PC-9 (cell line): Measurements from ENCODE around the gene CEP135. TPM values are rescaled to one million over a fixed set of nuclear protein-coding genes. Genes with fewer than 3 reads are reported as not detected.

Source experiments
- BruUV-seq: library from RNA; stranded (reverse); fragments of 400-500 nt; replicated peaks from 2 replicates; lab custom pipeline; 2021; lab: Mats Ljungman, UMichigan
- CTCF ChIA-PET: fragments of 300-600 bp; sonication (Branson Sonifier 250); formaldehyde crosslinking; loops from one replicate; lab custom pipeline; 2022; ENCODE audit warnings: antibody characterized with exemption; lab: Charles Lee
- POLR2A ChIA-PET: fragments of 300-600 bp; sonication (Branson Sonifier 250); formaldehyde crosslinking; loops from one replicate; lab custom pipeline; 2022; ENCODE audit warnings: antibody characterized with exemption; ENCODE audit not compliant: unreplicated experiment; lab: Charles Lee
- DNase-seq, 2 experiments: peaks; one replicate each; pipeline versions ENCODE4 v3.0.0 to v3.0.0-alpha.2; 2015 to 2022; ENCODE audit warnings: mixed read lengths in 1 of 2
- H2AFZ ChIP-seq: fragments of 200-600 bp; sonication (generic); 2 replicates; pipeline ENCODE4 v1.8.1; 2017; ENCODE audit warnings: antibody characterized with exemption
- H3F3A ChIP-seq: fragments of 200-600 bp; sonication (generic); 2 replicates; pipeline ENCODE4 v1.8.1; 2017; ENCODE audit warnings: antibody characterized with exemption, mild to moderate bottlenecking, low read depth; ENCODE audit not compliant: insufficient read depth
- H3K27ac ChIP-seq: fragments of 200-600 bp; sonication (generic); 2 replicates; pipeline ENCODE4 v1.6.1; 2016; ENCODE audit warnings: mixed run types
- H3K27me3 ChIP-seq: fragments of 200-600 bp; sonication (generic); 2 replicates; pipeline ENCODE4 v1.6.1; 2016; ENCODE audit warnings: low read depth, mixed run types; ENCODE audit not compliant: insufficient read depth
- H3K36me3 ChIP-seq: fragments of 200-600 bp; sonication (generic); 2 replicates; pipeline ENCODE4 v1.6.1; 2016; ENCODE audit warnings: low read depth, mixed run types
- H3K4me1 ChIP-seq: fragments of 200-600 bp; sonication (generic); replicated peaks from 2 replicates; pipeline ENCODE4 v1.6.1; 2016; ENCODE audit warnings: mixed run types; ENCODE audit not compliant: insufficient read depth
- H3K4me2 ChIP-seq: fragments of 200-600 bp; sonication (generic); 2 replicates; pipeline ENCODE4 v1.6.1; 2017; ENCODE audit warnings: mixed run types
- H3K4me3 ChIP-seq: fragments of 200-600 bp; sonication (generic); 2 replicates; pipeline ENCODE4 v1.6.1; 2016; ENCODE audit warnings: mixed run types
- H3K79me2 ChIP-seq: fragments of 200-600 bp; sonication (generic); 2 replicates; pipeline ENCODE4 v1.6.1; 2017; ENCODE audit warnings: low read depth, mixed run types
- H3K9me2 ChIP-seq: fragments of 200-600 bp; sonication (generic); 2 replicates; pipeline ENCODE4 v1.8.1; 2017; ENCODE audit warnings: mild to moderate bottlenecking; ENCODE audit not compliant: insufficient read depth
- H3K9me3 ChIP-seq: fragments of 200-600 bp; sonication (generic); 2 replicates; pipeline ENCODE4 v1.8.1; 2016; ENCODE audit warnings: low read depth; ENCODE audit not compliant: insufficient read depth
- H4K20me1 ChIP-seq: fragments of 200-600 bp; sonication (generic); 2 replicates; pipeline ENCODE4 v1.8.1; 2017; ENCODE audit not compliant: insufficient read depth
- CTCF ChIP-seq: fragments of 200-600 bp; sonication (generic); conservative IDR thresholded peaks from 2 replicates; pipeline ENCODE4 v1.6.1; 2017; ENCODE audit warnings: mixed run types, antibody characterized with exemption, mild to moderate bottlenecking, moderate library complexity
- EZH2 ChIP-seq: fragments of 200-600 bp; sonication (generic); IDR thresholded peaks from 2 replicates; pipeline ENCODE4 v1.8.0; 2017; ENCODE audit warnings: antibody characterized with exemption, low read depth
- intact Hi-C: fragments of 100-400 bp; cut with micrococcal nuclease; formaldehyde crosslinking; loops from one replicate; pipeline ENCODE4 v1.10.0; 2022; ENCODE audit not compliant: unreplicated experiment
- total RNA-seq: library from RNA; stranded (reverse); gene quantifications from 2 replicates; pipeline ENCODE4 v1.2.3, GENCODE V29; 2021

CEP135 gene
- total RNA-seq, 1 experiment from 2014 or later = 8.8 TPM

- Histone ChIP-seq H3K9me2 (no peaks in the 10 kb centered on the region), H3K4me3 (no peak overlapping the region), H3F3A (no peaks in the 10 kb centered on the region), H4K20me1 (no peaks in the 10 kb centered on the region), H3K4me1 (no peaks in the 10 kb centered on the region; the same call in 1 of the 2 replicates), H3K9me3 (no peaks in the 10 kb centered on the region), H3K79me2 (no peaks in the 10 kb centered on the region), H3K36me3 (no peaks in the 10 kb centered on the region), H3K4me2 (no peak overlapping the region), H3K27me3 (no peaks in the 10 kb centered on the region; the same call in 1 of the 2 replicates), H3K27ac (no peak overlapping the region), H2AFZ (no peak overlapping the region)
- intact Hi-C loops = no loop called here
- ChIA-PET POLR2A (no interaction called here), CTCF (no interaction called here)
- DNase-seq = no peak
- no TSS peak for BruUV-seq
- TF ChIP-seq EZH2 (no peak), CTCF (no peak)
Measured at GRCh38 chr4:56051710-56052075, 102.9 kb downstream of the CEP135 start.

- no peak overlapping the region for H2AFZ ChIP-seq
- H3K27me3 ChIP-seq = no peaks in the 10 kb centered on the region; the same call in 1 of the 2 replicates
- no peak overlapping the region for H3K4me3 ChIP-seq
- H4K20me1 ChIP-seq = no peaks in the 10 kb centered on the region
- CTCF ChIA-PET = no interaction called here
- H3K79me2 ChIP-seq = no peaks in the 10 kb centered on the region
- no TSS peak for BruUV-seq
- H3K4me1 ChIP-seq = no peaks in the 10 kb centered on the region; the same call in 1 of the 2 replicates
- H3K27ac ChIP-seq = no peak overlapping the region
- no peaks in the 10 kb centered on the region for H3K9me3 ChIP-seq
- intact Hi-C loops = no loop called here
- no peaks in the 10 kb centered on the region for H3K36me3 ChIP-seq
- H3F3A ChIP-seq = no peaks in the 10 kb centered on the region
- POLR2A ChIA-PET = no interaction called here
- no peak for DNase-seq
- TF ChIP-seq EZH2 = no peak
- no peak for TF ChIP-seq CTCF
- no peak overlapping the region for H3K4me2 ChIP-seq
- no peaks in the 10 kb centered on the region for H3K9me2 ChIP-seq
Measured at GRCh38 chr4:56052481-56052880, 103.7 kb downstream of the CEP135 start.

- H3K27me3 ChIP-seq = no peaks in the 10 kb centered on the region; the same call in 1 of the 2 replicates
- ChIA-PET CTCF (no interaction called here), POLR2A (no interaction called here)
- H3K4me1 ChIP-seq = no peaks in the 10 kb centered on the region; the same call in 1 of the 2 replicates
- DNase-seq = no peak
- no peaks in the 10 kb centered on the region for H3F3A ChIP-seq
- intact Hi-C loops = no loop called here
- H2AFZ ChIP-seq = no peak overlapping the region
- BruUV-seq = no TSS peak
- no peaks in the 10 kb centered on the region for H3K9me3 ChIP-seq
- no peak overlapping the region for H3K27ac ChIP-seq
- H4K20me1 ChIP-seq = no peaks in the 10 kb centered on the region
- TF ChIP-seq EZH2 (no peak), CTCF (no peak)
- H3K4me2 ChIP-seq = no peak overlapping the region
- H3K4me3 ChIP-seq = no peak overlapping the region
- H3K9me2 ChIP-seq = no peaks in the 10 kb centered on the region
- H3K36me3 ChIP-seq = no peaks in the 10 kb centered on the region
- no peaks in the 10 kb centered on the region for H3K79me2 ChIP-seq
Measured at GRCh38 chr4:56052966-56053365, 104.2 kb downstream of the CEP135 start.
